NCI-H146 (cell line): ENCODE measurements around the gene GATA3.

Experiments
- DNase-seq: peaks from one replicate; lab custom pipeline; 2025; lab: John Stamatoyannopoulos, UW

GATA3 gene

GRCh38 chr10:8051109-8051821, 3.2 kb upstream of the GATA3 start:
- DNase-seq: no peak

DNA sequence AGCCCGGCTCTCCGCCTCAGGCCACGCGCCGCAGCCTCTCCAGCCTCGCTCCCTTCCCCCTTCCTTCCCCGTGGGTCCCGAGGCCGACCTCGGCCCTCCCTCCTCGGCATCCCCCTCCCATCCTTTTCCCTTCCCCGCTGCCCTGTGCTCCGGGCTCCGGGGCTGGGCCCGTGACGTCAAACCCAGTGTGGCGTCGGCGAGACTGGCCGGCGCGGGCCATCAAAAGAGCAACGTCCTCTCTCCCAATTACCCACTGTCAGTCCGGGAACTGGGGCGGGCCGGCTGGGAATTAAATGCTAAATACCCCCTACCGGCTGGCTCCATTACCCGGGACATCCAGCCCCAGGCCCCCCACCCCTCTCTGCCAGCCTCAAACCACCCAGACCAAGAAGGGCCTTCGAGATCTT, 2.6 kb upstream of the GATA3 start:
- no peak for DNase-seq

GRCh38 chr10:8052341-8052955, 2.0 kb upstream of the GATA3 start:
- no peak for DNase-seq

GRCh38 chr10:8052956-8053445, 1.5 kb upstream of the GATA3 start:
- no peak for DNase-seq

GRCh38 chr10:8053446-8054243, 843 bp upstream of the GATA3 start:
- peak; percentile 92 for DNase-seq

- no peak for DNase-seq
Measured at GRCh38 chr10:8054244-8054493, 319 bp upstream of the GATA3 start.

DNA sequence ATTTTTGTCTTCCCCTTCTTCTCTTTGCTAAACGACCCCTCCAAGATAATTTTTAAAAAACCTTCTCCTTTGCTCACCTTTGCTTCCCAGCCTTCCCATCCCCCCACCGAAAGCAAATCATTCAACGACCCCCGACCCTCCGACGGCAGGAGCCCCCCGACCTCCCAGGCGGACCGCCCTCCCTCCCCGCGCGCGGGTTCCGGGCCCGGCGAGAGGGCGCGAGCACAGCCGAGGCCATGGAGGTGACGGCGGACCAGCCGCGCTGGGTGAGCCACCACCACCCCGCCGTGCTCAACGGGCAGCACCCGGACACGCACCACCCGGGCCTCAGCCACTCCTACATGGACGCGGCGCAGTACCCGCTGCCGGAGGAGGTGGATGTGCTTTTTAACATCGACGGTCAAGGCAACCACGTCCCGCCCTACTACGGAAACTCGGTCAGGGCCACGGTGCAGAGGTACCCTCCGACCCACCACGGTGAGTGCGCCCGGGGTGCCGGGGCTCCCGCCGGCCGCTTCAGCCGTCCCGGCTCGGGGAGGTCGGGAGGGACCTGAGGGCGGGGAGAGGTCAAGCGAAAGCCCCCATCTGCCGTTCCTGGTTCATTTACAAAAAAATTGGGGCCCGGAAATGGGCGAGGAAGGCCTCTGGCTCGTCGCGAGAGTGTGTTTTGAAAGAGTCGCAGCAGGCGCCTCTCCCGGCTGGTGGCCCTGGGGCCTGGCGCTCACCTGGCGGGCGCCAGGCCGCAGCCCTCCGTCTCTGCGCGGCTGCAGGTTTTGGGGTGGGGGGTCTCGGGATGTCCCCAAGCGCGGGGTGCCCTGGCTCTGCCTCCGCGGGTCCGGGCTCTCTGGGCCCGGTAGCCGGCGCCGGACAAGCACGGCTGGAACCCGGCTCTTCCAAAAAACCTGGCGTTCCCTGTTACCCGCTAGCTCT, 1.2 kb downstream of the GATA3 start:
- DNase-seq: no peak

- DNase-seq: no peak
Measured at GRCh38 chr10:8056378-8056777, 1.9 kb downstream of the GATA3 start.

- no peak for DNase-seq
Measured at GRCh38 chr10:8056871-8057331, 2.4 kb downstream of the GATA3 start.

DNA sequence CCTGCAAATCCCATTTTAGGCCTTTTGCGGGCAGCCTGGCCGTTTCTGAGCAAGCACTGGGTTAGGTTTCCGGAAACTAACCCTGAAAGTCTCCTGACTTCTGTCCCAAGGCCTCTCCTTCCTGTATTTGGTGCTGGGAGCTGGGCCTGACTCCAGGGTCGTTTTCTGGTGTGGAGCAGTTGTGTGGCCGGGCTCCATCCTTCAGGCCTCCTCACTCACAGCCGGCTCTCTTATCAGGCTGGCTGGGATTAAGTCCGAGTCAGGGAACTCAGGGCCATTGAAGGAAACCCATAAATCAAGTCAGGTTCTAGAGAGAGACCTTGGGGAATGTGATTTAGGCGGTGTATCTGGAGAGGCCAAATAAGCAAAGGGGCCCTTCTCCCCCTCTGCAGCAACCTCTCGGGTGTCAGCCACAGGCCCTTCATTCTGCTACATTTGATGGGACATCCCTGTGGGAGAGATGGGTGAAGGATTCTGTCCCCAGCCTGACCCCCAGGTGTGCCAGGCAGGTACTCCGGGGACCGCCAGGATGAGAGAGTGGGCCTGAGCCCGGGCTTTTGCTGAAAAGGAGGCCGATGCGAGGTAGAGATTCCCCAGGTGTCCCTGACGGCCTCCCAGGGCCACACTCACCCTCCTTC, 3.3 kb downstream of the GATA3 start:
- no peak for DNase-seq

DNA sequence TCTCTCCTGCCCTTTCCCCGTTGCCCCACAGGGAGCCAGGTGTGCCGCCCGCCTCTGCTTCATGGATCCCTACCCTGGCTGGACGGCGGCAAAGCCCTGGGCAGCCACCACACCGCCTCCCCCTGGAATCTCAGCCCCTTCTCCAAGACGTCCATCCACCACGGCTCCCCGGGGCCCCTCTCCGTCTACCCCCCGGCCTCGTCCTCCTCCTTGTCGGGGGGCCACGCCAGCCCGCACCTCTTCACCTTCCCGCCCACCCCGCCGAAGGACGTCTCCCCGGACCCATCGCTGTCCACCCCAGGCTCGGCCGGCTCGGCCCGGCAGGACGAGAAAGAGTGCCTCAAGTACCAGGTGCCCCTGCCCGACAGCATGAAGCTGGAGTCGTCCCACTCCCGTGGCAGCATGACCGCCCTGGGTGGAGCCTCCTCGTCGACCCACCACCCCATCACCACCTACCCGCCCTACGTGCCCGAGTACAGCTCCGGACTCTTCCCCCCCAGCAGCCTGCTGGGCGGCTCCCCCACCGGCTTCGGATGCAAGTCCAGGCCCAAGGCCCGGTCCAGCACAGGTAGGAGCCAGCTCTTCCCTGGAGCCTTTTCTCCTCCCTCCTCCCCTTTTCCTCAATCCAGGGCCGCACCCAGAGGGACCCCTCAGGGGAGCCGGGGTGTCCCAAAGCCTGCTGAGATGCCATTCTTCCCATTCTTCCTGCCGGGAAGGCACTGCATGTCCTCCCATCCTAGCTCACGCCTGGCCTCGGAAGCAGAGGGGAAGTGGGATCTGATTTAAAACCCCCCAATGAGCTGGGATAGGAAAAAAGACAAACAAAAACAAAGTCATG, 4.0 kb downstream of the GATA3 start:
- DNase-seq: no peak

- DNase-seq: no peak
Measured at GRCh38 chr10:8059191-8059936, 4.9 kb downstream of the GATA3 start.

GRCh38 chr10:8060010-8060703, 5.7 kb downstream of the GATA3 start:
- no peak for DNase-seq

DNA sequence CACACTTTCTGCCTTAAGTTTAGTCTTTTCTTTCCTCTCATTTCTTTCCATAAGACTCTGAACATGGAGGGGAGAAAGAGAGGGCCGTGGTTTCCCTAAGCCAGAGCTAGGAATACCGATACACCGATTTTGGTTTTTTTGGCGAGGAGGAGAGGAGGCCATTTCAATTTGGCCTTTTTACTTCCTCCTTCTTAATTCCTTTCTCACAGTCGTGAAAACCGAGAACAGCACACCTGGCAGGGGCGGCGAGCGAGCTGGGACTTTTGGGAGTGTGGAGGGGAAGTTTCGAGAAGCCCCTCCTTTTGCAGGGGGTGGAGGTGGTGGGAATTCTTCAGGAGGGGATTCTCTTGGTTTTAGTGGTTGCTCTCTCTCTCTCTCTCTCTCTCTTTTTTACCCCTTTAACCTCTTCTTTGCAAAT, 6.2 kb downstream of the GATA3 start:
- DNase-seq: no peak

- no peak for DNase-seq
Measured at GRCh38 chr10:8061274-8062211, 7.1 kb downstream of the GATA3 start.

- DNase-seq: no peak
Measured at GRCh38 chr10:8063128-8063908, 8.8 kb downstream of the GATA3 start.

DNA sequence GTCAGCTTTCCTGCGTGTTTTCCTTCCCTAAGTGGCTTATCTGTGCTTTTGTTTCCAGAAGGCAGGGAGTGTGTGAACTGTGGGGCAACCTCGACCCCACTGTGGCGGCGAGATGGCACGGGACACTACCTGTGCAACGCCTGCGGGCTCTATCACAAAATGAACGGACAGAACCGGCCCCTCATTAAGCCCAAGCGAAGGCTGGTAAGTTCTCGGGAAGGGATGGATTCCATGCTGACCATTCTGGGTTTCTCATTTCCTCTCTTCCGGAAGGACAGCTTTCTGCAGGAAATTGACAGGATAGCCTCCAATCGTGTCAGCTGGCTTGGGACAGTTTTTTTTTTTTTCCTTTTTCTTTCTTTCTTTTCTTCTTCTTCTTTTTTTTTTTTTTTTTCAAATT, 9.4 kb downstream of the GATA3 start:
- DNase-seq: no peak
